Endometrium (tissue), 2 donors: Measurements from ENCODE around the gene MAPK11.

Experiments
- FAIRE-seq: peaks from 2 replicates; lab custom pipeline; 2012; peaks lifted over from hg19 to GRCh38; lab: Jason Lieb, UNC
- donor health status: control.
- donor health status: control.

Gene MAPK11

GRCh38 chr22:50224071-50224470, 46.1 kb downstream of the MAPK11 start:
- FAIRE-seq: no peak

- FAIRE-seq: no peak
These were observed 47.7 kb downstream of the MAPK11 start for GRCh38 chr22:50222508-50222907.

- no peak for FAIRE-seq
These were observed 48.5 kb downstream of the MAPK11 start for GRCh38 chr22:50221410-50222300.

- no peak for FAIRE-seq
These were observed 49.4 kb downstream of the MAPK11 start for GRCh38 chr22:50220603-50221409.

GRCh38 chr22:50219800-50220602, 50.2 kb downstream of the MAPK11 start:
- no peak for FAIRE-seq

GRCh38 chr22:50218996-50219727, 51.0 kb downstream of the MAPK11 start:
- FAIRE-seq: no peak

- FAIRE-seq: no peak
These were observed 51.8 kb downstream of the MAPK11 start for GRCh38 chr22:50218153-50218995.

- FAIRE-seq: no peak
These were observed 52.5 kb downstream of the MAPK11 start for GRCh38 chr22:50217543-50218152.

GRCh38 chr22:50216684-50217520, 53.3 kb downstream of the MAPK11 start:
- no peak for FAIRE-seq

- no peak for FAIRE-seq
These were observed 54.0 kb downstream of the MAPK11 start for GRCh38 chr22:50216055-50216683.

- no peak for FAIRE-seq
These were observed 54.7 kb downstream of the MAPK11 start for GRCh38 chr22:50215297-50216054.
